DND-41 (cell line): ENCODE measurements around the gene BCO2.

Experiments used
- EZH2 ChIP-seq: IDR thresholded peaks from 3 replicates; pipeline ENCODE4 v1.6.1; 2012; ENCODE audit warnings: borderline replicate concordance, low read depth, mild to moderate bottlenecking, moderate library complexity, low read length, inconsistent platforms; ENCODE audit not compliant: severe bottlenecking
- TF ChIP-seq, protein P1 (sequence below): IDR thresholded peaks from 2 replicates; pipeline ENCODE4 v1.5.1; 2012; ENCODE audit warnings: borderline replicate concordance, low read length, moderate library complexity, mild to moderate bottlenecking; ENCODE audit not compliant: poor library complexity, severe bottlenecking; ENCODE audit errors: extremely low read depth

DNA sequence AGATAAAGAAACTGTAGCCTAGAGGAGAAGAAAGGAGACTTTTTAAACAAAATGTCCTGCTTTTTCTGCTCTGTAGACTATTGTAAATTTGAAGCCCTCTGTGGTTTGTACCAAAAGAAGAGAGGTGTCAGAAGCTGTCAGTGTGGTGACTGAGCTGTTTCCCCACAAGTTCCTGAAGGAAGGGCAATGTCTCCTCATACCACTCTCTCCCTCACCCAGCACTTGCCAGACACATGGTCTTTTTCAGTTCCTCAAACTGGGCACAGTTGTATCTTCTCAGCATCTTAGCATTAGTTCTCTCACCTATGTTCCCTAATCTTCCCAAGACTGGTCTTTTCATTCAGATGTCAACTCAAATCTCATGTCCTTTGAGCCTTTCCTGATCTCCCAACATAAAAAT, 4.3 kb downstream of the BCO2 start:
- no peak for TF ChIP-seq EZH2
- TF ChIP-seq, protein P1, sequence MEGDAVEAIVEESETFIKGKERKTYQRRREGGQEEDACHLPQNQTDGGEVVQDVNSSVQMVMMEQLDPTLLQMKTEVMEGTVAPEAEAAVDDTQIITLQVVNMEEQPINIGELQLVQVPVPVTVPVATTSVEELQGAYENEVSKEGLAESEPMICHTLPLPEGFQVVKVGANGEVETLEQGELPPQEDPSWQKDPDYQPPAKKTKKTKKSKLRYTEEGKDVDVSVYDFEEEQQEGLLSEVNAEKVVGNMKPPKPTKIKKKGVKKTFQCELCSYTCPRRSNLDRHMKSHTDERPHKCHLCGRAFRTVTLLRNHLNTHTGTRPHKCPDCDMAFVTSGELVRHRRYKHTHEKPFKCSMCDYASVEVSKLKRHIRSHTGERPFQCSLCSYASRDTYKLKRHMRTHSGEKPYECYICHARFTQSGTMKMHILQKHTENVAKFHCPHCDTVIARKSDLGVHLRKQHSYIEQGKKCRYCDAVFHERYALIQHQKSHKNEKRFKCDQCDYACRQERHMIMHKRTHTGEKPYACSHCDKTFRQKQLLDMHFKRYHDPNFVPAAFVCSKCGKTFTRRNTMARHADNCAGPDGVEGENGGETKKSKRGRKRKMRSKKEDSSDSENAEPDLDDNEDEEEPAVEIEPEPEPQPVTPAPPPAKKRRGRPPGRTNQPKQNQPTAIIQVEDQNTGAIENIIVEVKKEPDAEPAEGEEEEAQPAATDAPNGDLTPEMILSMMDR: no peak
